ENCODE measurements around the gene DEPDC1B.
"Not testable (repeated sequence)": the region's sequence is repeated elsewhere in the genome, so short reads cannot be mapped to it uniquely, and the experiment has no call there.

The DEPDC1B gene, protein sequence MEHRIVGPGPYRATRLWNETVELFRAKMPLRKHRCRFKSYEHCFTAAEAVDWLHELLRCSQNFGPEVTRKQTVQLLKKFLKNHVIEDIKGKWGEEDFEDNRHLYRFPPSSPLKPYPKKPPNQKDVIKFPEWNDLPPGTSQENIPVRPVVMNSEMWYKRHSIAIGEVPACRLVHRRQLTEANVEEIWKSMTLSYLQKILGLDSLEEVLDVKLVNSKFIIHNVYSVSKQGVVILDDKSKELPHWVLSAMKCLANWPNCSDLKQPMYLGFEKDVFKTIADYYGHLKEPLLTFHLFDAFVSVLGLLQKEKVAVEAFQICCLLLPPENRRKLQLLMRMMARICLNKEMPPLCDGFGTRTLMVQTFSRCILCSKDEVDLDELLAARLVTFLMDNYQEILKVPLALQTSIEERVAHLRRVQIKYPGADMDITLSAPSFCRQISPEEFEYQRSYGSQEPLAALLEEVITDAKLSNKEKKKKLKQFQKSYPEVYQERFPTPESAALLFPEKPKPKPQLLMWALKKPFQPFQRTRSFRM

DNA sequence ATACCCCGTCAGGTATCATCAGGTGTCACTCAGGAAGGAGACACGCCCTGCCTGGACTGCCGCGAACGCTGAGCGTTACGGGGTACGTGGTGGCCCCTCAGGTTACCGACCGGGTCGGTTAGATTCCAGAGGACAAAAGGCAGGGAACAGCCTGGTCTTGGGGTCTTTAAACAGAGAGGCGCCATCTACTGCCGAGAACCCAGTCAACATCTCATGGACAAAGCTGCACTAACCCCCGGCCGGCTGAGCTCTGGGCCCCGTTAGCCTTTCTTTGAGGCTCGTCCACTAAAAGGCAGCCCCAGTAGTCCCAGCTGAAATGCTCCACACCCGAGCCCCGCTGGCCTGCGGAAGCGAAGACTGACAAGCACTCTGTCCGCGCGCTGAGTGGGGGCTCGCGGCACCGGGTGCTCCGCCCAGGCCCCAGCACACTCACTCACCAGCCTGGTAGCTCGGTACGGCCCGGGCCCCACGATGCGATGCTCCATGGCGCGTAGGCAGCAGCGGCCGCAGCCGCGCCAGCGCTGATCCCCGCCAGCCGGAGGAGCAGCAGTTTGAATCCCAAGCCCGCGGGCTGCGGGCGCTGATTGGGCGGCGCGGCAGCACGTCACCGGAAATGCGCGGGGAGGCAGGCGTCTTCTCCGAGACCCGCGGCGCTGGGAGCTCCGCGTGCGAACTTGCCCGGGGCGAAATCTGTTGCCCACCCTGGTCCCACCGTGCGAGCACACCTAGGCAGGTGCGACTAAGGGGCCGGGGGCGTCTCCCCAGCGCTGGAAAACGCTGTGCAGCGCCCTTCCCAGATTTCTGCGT lies at the start of gene DEPDC1B:
TSS of gene DEPDC1B (minus strand) at position 558 of the 807 bp plus-strand sequence. CDS start at position 485, 73 bp downstream.
- DNase-seq = peak; percentile 73

DNA sequence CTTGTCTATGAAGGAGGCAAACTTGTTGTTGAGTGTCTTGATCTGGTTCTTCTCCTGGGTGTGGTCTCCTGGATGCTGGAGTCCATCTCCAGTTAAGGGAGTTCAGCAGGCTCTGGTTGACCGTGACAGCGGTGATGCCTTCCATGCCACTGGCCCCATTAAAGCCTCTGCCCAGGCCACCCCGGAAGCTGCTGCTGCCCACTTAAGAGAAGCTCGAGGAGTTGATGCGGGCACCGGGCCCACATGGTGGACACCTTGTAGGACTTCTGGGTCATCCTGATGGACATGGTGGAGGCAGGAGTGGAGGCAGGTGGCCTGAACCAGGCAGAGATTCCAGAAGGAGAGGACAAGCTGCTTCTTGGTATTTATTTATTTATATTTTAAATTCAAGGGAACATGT lies 44.7 kb upstream of the DEPDC1B start:
- no peak for DNase-seq

DNA sequence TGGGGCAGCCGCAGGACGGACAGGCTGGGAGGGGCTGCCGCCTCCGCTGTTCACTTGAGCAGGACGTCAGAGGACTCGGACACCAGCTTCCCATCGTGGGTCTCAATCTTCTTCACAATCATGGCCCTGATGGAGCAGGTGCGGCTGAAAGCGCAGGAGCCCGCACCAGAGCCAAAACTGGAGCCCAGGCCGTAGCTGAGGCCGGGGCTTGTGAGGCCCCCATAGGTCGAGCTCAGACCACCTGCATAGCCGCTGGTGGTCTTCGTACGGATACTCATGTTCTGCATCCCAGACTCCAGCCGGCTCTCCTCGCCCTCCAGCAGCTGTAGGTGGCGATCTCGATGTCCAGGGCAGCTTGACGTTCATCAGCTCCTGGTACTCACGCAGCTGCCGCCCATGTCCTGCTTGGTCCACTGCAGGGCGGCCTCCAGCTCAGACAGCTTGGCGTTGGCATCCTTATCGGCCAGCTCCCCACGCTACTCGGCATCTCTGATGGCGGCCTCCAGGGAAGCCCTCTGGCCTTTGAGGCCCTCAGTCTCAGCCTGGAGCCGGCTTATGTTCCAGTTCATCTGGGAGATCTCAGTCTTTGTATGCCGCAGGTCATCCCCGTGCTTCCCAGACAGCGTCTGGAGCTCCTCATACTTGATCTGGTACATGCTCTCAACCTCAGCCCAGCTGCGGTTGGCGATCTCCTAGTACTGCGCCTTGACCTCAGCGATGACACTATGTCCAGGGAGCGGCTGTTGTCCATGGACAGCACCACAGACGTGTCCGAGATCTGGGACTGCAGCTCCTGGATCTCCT lies 43.7 kb upstream of the DEPDC1B start:
- no peak for DNase-seq

DNA sequence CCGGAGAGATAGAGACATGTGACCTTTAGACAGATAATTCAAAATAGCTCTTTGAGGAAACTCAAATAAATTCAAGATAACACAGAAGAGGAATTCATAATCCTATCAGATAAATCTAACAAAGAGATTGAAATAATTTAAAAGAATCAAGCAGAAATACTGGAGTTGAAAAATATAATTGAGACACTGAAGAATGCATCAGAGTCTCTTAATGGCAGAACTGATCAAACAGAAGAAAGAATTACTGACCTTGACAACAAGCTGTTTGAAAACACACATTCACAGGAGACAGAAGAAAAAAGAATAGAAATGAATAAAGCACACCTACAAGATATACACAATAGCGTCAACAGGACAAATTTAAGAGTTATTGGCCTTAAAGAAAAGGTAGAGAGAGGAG lies 40.4 kb upstream of the DEPDC1B start:
- DNase-seq = no peak

DNA sequence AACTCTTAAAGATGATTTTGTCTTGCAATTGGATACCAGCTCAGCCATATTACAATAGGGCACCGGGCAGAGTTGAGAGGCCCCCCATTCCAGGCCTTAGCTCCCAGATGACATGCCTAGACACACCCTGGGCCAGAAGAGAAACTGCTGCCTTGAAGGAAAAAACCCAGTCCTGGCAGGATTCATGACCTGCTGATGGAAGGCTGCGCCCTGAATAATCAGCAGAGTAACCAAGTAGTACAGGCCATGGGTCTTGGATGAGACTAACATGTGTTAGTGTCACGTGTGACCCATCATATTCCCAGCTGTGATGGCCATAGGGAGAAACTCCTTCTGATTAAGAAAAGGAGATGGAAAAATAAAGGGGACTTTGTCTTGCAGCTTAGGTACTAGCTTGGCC lies 39.0 kb upstream of the DEPDC1B start:
- DNase-seq = no peak

DNA sequence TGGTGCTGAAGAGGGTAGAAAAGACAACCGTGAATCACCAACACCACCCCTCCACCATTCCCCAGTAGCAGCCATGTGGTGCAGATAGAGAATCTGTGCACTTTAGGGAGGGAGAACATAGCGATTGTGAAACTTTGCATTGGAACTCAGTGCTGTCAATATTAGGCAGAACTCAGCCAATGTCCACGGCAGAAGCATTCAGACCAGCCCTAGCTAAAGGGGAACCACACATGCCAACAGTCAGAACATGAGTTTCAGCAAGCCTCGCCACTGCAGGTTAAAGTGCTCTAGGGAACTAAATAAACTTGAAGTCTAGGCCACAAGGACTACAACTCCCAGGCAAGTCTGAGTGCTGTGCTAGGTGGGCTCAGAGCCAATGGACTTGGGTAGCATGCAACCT lies 38.5 kb upstream of the DEPDC1B start:
- no peak for DNase-seq

DNA sequence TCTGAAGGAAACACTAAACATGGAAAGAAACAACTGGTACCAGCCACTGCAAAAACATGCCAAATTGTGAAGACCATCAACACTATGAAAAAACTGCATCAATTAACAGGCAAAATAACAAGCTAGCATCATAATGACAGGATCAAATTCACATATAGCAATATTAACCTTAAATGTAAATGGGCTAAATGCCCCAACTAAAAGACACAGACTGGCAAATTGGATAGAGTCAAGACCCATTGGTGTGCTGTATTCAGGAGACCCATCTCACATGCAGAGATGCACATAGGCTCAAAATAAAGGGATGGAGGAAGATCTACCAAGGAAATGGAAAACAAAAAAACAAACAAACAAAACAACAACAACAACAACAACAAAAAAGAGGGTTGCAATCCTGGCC lies 30.9 kb upstream of the DEPDC1B start:
- DNase-seq = not testable (repeated sequence)

DNA sequence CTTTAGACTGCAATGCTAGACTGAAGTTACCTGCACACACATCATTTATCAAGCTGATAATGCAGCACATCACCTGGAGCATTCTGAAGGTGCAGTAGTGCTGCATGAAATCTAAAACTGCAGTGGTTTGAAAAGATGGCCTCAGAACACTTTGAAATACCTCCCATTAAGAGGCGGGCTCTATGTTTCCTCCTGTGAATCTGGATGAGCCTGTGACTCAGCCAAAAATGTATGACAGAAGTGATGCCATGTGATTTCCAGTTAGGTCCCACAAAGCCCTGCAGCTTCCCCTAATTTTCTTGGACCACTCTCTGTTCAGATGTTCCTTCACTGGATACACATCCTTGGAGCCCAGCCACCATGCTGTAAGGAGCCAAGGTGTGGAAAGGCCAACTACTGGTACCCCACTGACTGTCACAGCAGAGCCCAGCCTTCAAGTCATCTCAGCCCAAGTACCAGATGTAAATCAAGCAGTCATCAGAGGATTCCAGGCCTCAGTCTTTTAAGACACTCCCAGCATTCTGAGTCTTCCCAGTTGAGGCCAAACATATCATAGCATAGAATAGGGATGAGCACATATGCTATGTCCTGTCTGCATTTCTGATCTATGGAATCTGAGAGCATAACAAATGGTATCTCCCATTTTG lies 27.2 kb upstream of the DEPDC1B start:
- DNase-seq = no peak

DNA sequence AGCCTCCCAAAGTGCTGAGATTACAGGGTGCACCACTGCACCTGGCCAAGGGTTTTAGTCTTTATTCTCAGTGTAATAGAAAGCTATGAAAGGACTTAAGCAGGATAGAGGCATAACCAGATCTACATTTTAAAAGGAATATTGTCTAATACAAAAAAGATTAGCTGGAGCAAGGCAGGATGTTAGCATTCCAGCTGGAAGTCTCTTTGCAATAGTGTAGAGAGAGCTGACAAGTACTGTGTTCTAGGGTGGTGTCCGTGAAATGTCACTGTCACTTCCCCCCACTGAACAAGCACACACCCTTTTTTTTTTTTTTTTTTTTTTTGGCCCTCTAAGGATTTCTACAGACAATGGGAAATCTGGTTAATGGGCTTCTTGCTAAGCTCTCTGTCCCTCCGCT lies 24.2 kb upstream of the DEPDC1B start:
- no peak for DNase-seq

DNA sequence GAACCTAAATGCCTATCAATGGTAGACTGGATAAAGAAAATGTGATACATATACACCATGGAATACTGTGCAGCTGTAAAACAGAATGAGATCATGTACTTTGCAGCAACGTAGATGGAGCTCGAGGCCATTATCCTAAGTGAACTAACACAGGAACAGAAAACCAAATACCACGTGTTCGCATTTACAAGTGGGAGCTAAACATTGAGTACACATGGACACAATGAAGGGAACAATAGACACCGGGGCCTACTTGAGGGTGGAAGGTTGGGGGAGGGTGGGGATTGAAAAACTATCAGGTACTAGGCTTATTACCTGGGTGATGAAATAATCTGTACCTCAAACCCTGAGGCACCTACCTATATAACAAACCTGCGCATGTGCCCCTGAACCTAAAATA lies 22.4 kb upstream of the DEPDC1B start:
- DNase-seq = no peak

DNA sequence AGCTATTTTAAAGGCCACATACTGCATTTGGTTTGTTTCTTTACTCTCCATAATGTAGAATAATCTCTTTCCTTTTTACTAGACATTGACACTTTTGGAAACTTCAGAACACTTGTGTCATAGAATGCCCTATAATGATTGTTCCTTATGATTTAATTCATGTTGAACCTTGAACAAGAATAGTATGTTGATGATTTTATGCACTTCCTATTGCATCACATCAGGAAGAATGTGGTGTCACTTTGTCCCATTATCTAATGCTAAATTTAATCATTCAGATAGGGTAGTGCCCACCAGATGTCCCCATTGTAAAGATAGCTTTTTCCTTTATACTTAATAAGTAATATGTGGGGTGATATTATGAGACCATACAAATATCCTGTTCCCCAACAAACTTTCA lies 19.4 kb upstream of the DEPDC1B start:
- no peak for DNase-seq

DNA sequence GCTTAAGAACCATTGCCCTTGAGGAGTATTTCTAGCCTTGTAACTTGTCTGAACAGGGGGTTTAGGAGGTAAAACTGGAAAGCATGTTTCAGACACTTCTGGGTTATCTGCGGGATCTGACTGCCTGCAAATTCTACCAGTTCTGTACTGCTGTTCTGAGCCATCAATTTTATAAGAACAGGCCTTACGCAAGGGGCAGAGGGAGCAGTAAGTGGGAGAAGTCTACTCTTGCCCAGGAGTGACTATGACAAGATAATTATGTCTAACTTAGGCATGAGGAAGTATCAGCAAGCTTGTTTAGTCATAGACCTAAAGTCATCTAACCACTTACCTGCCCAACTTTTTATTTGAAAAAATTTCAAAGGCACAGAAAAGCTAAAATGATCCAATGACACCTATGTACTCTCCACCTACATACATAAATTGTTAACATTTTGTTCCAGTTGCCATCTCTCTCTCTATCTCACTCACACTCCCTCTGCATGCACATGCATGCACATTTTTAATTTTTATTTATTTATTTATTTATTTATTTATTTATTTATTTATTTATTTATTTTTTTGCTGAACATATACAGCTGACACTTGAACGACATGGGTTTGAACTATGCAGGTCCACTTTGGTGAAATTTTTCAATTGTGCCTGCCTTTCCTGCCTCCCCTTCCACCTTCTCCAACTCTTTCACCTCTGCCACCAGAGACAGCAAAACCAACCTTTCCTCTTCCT lies 18.4 kb upstream of the DEPDC1B start:
- no peak for DNase-seq

DNA sequence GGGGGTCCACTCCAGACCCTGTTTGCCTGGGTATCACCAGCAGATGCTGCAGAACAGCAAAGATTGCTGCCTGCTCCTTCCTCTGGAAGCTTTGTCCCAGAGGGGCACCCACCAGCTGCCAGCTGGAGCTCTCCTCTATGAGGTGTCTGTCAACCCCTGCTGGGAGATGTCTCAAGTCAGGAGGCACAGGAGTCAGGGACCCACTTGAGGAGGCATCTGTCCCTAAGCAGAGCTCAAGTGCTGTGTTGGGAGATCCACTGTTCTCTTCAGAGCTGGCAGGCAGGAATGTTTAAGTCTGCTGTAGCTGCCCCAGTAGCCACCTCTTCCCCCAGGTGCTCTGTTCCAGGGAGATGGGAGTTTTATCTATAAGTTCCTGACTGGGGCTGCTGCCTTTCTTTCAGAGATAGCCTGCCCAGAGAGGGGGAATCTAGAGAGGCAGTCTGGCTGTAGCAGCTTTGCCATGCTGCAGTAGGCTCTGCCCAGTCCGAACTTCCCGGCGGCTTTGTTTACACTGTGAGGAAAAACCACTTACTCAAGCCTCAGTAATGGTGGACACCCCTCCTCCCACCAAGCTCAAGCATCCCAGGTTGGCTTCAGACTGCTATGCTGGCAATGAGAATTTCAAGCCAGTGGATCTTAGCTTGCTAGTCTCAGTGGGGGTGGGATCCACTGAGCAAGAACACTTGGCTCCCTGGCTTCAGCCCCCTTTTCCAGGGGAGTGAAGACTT lies 15.4 kb upstream of the DEPDC1B start:
- DNase-seq = not testable (repeated sequence)

DNA sequence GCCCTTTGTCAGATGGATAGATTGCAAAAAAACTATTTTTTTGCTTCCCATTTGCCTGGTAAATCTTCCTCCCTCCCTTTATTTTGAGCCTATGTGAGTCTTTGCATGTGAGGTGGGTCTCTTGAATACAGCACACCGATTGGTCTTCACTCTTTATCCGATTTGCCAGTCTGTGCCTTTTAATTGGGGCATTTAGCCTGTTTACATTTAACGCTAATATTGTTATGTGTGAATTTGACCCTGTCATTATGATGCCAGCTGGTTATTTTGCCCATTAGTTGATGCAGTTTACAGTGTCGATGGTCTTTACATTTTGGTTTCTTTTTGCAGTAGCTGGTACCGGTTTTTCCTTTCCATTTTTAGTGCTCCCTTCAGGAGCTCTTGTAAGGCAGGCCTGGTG lies 13.0 kb upstream of the DEPDC1B start:
- no peak for DNase-seq

DNA sequence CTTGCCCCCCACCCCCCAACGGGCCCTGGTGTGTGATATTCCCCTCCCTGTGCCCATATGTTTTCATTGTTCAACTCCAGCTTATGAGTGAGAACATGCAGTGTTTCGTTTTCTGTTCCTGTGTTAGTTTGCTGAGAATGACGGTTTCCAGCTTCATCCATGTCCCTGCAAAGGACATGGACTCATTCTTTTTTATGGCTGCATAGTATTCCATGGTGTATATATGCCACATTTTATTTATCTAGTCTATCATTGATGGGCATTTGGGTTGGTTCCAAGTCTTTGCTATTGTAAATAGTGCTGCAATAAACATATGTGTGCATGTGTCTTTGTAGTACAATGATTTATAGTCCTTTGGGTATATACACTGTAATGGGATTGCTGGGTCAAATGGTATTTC lies 11.9 kb upstream of the DEPDC1B start:
- DNase-seq = not testable (repeated sequence)

DNA sequence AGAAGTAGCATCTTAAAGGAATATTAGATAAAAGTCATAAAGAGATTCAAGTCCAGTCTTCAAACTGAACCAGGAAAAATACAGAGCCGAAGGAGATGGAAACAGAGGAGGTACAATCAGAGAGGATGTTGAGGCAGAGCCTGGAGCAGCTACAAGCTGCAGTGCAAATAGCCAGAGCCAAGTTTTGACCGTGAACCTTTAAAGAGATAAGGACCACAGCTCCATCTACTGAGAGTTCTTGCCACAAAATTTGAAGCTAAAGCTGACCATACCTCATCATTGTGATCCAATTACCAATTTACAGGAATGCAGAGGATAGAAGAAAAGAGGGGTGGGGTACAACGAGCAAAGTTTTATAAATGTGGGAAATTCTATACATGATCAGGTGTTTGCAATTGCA lies 10.4 kb upstream of the DEPDC1B start:
- DNase-seq = no peak

DNA sequence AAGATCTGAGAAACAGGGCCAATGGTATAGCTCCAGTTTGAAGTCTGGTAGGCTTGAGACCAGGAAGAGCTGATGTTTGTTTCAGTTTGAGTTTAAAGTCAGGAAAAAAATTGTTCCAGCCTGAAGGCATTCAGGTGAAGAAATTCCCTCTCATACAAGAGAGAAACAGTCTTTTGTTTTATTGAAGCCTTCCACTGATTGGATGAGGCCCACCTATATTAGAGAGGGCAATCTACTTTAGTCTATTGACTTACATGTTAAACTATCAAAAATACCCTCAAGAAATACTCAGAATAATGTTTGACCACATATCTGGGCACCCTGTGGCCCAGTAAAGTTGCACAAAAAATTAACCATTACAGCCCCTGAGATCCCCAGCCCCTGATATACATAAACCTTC lies 5.2 kb upstream of the DEPDC1B start:
- no peak for DNase-seq

DNA sequence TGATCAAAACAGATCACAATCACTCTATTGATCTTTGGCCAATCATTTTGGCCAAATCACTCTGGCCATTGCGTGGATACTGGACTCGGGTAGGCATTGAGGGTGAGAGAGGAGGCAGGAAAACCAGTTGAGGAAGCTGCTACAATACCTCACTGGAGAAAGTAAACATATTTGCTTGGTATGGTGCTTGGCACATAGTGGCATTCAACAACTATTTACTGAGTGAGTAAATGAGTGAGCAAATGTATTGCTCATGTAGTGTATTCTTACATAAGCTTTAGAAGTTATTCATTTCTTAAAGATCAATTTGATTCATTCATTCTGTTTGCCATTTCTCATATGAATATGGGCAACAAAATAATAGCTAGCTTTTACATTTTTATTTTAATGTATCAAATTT lies 4.0 kb upstream of the DEPDC1B start:
- DNase-seq = no peak

DNA sequence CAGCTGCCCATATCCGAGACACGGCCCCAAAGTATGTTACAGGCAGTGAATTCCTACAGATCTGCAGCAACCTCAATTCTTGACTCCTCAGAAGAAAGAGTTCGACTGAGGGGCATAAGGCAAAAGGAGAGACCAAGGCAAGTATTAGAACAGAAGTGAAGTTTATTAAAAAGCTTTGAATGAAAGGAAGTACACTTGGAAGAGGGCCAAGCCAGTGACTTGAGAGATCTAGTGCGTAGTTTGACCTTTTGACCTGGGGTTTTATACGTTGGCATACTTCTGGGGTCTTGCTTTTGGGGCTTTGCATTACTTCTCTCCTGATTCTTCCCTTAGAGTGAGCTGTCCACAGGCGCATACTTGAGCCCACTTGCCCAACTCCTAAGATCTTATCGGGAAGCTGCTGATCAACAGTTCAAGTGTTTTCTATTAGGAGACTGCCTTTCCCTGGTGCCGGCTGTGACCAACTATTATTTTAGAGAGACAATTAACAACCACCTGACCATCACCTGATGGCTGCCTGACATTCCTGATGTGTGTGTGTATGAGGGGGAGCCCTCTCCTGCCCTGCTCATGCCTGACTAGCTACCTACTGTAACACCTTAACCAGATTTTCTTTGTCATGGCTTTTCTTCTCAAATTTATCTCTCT lies 1.5 kb upstream of the DEPDC1B start:
- no peak for DNase-seq

DNA sequence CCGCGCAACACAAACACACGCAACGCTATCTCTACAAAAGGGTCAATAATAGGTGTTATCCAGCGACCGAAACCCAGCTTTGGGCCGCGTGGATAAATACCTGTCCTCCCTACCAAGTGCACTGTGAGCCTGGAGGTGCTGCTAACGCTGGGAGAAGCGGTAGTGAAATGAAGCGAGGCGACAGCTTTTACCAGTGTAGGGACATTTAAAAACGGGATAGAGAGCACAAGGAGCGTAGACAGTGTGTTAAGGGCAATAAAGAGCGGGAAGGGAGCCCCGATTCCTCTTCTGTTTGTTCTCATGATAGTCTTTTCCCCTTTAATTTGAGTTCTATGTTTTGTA lies 421 bp upstream of the DEPDC1B start:
- DNase-seq = no peak

DNA sequence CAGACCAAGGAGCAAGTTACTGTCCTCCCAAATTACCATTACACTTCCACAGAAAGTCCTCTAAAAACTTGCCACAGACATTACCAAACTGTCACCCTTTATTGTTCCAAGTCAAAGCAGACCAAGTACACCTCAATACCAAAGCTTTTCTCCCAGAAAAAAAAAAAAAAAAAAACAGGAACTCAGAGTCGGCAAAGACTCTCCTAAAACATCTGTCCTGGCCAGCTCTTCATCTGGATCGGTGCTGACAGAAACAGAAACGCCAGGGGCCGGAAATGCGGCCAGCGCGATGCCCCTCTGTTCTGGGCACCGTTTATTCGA lies 718 bp downstream of the DEPDC1B start:
- DNase-seq = no peak
